Activated CD4-positive, alpha-beta T cell treated with anti-CD3 and anti-CD28 coated beads for 4 hours (primary cell): Measurements from ENCODE around the gene RFLNA.

ENCODE experiments used
- DNase-seq, 2 donors: peaks; one replicate each; pipeline ENCODE4 v3.0.0-alpha.2; 2020

The RFLNA gene, protein sequence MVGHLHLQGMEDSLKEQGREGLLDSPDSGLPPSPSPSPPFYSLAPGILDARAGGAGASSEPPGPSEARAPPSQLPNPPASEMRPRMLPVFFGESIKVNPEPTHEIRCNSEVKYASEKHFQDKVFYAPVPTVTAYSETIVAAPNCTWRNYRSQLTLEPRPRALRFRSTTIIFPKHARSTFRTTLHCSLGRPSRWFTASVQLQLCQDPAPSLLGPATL

DNA sequence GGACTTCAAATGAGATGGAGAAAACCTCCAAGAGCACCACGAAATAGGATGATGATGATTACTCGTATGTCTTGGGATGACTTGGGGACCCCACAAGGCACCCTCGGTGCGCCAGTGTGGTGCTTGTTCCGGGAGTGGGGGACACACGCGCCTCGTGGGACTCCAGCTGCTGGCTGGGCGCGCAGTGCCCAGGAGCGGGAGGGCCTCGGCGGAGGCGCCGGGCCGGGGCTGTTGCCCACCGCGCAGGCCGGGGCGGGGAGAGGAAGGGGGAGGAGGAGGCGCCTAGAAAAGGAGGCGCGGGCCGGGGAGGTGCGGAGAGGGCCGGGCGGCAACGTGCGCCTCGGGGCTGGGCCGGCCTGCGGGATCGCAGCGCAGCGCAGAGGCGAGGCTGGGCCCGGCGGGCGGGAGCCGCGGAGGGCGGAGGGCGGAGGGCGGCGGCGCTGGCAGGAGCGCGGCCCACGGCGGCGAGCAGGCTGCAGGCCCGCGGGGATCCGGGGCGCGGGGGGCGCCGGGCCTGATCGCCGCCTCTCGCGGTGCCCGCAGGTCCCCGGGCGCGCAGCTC, at the start of gene RFLNA:
TSS of gene RFLNA (plus strand) at position 314 of the 562 bp plus-strand sequence. CDS start 337 bp downstream, outside the sequence.
- no peak for DNase-seq

DNA sequence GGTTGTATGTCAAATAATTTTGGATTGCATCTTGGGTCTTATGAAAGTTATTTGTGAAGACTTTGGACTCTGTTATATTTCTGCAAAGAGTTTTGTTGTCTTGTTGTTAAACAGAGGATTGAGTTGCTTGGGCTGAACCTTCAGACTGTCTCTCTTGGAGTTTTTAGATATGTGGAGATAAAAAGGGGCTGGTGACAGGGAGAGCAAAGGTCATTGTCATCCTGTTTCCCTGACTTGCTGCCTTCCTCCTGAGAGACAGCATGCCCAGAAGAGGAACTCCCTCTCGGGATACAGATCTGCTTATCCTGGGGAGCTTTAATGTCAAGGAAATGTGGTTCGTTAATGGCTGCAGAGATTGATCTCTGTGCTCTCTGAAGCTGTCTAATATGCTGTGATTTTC, 47.6 kb upstream of the RFLNA start:
- no peak for DNase-seq

DNA sequence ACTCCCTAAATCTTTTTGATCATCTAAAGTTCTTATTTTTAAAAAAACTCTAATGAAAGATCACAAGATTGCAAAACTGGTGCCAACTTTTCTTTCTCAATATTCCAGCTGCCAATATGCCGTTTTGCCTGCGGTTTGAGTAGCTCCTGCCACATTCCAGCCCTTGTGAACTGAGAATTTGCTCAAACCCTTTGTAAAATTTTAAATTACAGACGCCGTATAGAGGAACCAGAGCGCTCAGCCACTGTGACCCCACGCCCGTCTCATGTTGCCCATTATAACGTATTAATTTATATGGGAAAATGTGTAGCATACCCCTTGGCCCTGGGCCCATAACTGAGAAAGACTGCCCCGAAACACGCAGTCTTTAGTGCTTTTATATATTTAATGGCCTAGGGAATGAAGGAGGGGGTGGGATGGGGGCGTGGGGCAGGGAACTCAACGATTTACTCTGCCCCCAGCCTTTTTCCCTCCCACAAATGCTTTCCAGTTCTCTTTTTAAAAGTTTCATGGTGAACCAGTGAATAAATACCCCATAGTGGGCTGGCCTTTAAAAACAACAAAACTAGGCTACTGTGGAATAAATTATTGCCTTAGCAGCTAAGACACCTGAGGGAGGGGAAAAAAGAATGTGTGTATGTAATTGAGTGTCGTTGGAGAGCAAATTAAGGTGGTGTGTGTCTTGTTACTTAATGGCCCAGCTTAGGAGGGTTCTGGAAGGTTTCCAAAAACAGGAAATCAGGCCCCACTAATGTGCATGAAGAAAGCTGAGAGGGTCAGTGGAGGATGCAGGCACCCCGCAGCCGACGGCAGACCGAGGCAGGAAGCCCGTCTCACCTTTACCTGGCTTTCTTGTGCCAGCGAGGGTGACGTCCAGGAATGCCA, 45.7 kb upstream of the RFLNA start:
- no peak for DNase-seq

DNA sequence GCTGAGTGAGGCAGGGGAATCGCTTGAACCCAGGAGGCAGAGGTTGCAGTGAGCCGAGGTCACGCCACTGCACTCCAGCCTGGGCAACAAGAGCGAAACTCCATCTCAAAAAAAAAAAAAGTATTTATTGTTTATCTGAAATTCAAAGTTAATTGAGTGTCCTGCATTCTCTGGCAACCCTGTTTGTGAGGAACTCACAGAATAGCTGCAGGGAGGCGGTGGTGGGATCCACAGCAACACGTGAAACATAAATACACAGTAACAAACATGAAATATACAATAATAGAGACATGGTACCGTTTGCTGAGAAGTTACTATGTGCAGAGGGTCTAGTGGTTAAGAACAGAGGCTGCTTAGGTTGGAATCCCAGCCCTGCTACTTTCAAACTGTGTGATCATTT, 43.7 kb upstream of the RFLNA start:
- no peak for DNase-seq

DNA sequence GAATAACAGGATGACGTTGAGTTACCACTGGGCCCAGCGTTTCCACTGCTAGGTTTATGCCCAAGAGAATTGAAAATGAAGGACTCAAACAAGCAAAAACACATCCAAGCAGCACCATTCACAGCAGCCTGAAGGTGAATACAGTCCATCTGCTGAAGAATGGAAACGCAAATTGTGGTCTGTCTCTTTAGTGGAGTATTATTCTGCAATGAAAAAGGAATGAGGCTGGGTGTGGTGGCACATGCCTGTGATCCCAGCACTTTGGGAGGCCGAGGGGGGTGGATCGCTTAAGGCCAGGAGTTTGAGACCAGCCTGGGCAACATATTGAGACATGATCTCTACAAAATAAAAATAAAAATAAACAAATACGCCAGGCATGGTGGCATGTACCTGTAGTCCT, 41.9 kb upstream of the RFLNA start:
- DNase-seq: no peak

DNA sequence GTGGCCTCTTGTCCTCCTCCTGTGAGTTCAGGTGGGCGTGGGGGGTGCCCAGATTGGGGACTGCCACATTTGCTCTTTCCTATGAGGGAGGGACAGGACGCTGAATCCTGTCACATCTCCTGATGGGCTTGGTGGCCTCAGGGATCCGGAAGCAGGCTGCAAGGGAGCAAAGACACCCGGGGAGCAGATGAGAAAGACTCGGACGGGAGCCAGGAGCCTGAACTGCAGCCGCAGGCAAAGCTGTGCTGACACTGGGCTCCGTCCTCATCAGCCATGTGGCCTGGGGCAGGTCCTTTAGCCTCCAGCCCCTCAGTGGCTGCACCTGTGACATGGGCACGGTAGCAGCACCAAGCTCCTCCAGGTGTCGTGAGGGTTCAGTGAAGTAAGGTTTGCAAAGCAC, 40.8 kb upstream of the RFLNA start:
- no peak for DNase-seq

DNA sequence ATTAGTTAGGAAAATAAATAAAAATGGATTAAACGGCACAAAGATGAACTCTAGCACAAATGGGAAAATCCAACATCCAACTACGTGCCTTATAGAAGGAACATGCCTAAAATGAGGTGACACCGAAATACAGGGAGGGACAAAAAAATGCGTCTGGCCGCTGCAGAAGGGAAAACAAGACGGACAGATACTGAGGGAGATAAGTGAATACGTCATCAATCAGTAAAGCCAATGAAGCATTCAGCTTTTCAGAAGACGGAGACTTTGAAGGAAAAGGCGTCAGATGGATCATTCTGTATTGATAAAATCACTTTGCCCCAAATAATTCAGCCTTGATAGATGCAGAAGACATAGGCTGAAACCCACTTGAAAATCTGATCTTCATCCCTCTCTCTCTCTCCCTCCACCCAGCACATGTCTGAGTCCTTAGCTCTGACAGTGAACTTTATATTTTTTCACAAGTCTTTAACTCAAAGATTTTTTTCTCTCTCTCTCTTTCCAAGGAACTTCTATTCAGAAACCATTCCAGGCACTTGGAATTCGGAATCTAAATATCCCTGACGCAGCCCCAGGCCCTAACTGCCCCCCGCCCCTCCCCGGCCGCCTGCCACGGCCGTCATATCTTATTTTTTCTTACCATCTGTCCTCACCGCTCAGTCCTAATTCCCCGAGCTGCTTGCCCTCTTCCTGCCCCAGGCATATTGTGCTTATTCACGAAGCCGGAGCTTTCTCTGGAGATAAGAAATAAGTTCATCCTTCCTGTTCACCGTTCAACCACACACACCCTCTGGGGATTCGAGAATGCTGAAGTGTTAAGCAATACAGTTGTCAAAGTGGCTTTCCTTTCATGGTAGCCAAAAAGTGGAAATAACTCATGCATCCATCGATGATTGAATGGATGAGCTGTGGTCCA, 35.5 kb upstream of the RFLNA start:
- no peak for DNase-seq

DNA sequence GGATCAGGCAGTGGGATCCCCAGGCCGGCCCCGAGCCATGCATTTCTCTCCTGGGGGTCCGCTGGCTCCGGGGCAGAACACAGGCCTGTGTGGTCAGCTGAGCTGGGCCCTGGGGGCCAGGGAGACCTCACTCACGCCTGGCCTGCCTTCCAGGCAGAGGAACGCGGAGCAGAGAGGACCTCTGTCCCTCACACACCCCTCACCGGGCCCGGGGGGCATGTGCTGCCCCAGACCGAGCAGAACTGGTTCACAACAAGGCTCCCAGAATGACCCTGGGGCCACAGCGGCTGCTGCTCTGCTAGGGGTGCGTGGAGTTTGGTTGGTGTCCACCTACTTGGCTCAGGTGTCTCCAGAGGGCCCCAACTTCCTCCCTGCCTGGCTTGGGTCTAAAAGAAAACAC, 33.0 kb upstream of the RFLNA start:
- DNase-seq: no peak

DNA sequence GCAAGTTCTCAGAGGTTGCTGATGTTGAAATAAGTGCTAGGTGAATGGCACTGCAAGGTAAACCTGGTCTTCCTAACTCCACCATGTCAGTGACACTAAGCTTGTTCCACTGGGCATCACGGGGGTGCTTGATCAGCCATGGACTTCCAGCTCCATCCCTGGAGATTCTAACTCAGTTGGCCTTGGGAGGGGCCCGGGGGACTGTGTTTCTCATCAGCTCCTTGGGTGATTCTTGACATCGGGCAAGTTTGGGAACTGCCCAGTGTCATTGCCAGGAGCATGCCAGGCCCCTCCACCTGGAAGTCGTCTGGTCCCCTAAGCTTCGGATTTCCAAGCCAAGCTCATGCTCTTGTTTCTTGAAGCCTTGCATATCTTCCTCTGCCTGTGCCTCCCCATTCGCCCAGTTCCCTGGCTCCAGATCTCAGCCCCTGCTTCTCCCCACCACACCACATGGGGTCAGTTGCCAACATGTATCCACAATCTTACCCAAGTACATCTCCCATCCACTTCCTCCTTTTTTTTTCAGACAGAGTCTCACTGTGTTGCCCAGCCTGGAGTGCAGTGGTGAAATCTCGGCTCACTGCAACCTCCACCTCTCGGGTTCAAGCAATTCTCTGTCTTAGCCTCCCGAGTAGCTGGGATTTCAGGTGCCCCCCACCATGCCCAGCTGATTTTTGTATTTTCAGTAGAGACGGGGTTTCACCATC, 30.7 kb upstream of the RFLNA start:
- DNase-seq: no peak

DNA sequence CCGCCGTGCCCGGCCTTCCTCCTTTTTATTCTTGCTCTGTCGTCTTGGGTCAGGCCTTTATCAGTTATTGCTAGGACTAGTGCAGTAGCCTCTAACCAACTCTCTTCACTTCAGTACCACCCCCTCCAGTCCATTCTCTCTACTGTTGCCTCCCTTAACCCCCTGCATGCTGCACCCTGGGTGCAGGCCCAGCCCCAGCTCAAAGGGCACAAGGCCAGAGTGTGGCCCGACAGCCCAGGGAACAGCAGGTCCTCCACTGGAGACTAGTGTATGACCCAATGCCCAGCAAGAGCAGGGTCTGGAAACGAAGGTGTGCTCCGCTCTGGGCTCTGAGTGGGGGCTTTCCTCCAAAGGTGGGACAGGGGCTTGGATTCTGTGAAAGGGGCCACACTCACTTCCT, 30.0 kb upstream of the RFLNA start:
- no peak for DNase-seq

DNA sequence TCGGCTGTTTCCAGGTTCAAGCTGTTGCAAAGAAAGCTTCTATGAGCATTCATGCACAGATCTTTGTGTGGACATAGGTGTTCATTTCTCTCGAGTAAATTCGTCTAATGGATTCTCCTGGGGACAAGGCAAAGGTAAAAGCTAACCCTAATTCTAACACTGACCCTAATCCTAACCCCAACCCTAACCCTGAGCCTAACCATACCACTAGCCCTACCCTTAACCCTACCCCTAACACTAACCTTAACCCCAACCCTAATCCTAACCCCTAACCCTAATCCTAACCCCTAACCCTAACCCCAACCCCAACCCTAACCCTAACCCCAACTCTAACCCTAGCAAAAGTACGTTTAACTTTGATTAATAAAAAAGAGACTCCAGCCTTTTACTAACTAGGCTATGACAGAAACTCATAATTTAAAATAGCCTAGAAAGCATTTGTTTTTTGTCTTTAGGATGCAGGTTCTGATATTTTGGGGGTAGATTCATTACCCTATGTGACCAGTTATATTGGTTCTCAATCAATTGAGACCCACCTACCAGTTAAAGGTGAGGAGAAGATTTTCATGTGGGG, 27.6 kb upstream of the RFLNA start:
- DNase-seq: no peak

DNA sequence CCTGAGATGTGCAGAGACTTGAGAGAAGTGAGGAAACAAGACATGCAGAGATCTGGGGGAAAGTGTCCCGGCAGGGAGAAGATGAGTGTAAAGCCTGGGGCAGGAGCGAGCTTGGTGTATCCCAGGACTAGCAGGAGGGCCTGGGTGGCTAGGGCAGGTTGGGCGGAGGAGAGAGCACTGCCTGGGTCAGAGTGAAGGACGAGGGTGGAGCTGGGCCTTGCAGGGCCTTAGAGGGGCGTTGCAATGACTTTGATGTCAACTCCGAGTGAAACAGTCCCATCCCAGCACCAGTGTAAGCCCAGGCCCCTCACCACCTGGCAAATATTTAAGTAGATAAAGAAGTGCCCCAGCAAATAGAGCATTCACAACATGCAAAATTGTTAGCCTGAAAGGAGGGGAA, 24.2 kb upstream of the RFLNA start:
- no peak for DNase-seq

DNA sequence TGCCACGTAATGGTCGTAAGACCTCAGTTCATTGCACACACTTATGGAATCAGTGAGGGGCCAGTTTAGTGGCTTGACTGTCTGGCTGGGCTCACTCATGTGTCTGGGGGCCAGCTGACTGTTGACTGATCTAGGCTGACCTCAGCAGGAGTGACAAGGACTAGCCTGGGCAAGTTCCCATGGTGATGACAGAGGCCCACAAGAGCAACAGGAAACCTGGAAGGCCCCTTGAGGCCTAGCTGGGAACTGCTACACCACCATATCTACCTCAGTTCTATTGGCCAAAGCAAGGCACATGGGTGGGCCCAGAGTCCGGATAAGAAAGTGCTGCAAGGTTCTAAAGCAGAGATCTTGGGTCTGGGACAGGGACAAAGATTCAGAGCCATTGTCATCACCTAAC, 21.3 kb upstream of the RFLNA start:
- no peak for DNase-seq

DNA sequence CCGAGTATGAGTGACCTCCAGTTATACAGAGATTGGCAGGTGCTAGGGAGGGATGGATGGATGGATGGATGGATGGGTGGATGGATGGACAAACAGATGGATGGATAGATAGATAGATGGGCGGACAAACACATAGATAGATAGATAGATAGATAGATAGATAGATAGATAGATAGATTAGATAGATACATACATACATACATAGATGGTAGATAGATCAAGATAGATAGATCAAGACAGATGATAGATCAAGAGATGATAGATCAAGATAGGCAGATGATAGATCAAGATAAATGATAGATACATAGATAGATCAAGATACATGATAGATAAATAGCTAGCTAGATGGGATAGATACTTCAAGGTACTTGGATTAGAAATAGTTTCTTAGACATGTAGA, 18.6 kb upstream of the RFLNA start:
- DNase-seq: no peak

DNA sequence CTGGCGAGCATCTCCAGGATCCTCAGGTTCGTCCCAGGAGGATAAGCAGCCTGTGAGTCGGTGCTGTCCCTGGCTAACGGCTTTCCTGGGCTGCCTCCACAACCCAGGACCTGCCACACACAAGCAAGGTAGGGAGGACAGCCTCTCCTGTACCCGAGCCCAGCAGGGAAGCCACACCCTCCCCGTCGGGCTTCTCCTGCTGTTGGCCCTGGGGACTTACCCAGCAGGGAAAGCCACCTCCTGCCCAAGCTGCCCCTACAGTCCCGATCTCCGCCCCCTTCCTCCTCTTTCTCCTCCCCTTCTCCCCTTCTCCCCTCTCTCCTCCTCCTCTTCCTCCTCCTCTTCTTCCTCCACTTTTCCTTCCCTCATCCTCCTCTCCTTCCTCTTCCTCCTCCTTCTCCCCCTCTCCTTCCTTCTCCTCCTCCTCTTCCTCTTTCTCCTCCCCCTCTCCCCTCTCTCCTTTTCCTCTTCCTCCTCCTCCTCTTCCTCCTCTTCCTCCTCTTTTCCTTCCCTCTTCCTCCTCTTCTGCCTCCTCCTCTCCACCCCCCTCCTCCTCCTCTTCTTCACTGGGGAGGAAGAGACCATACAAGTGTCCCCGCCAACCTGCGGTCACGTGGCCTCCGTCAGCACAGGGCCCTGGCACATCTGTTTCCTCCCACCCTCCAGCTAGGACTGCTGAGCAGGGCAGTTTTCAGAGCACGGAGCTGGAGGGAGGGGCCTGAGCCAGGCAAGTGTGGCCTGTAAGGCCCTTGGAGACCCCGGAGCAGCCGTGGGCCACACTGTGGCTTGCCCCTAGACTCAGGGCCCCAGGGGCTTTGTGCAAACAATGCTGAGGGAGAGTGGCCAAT, 17.3 kb upstream of the RFLNA start:
- no peak for DNase-seq

DNA sequence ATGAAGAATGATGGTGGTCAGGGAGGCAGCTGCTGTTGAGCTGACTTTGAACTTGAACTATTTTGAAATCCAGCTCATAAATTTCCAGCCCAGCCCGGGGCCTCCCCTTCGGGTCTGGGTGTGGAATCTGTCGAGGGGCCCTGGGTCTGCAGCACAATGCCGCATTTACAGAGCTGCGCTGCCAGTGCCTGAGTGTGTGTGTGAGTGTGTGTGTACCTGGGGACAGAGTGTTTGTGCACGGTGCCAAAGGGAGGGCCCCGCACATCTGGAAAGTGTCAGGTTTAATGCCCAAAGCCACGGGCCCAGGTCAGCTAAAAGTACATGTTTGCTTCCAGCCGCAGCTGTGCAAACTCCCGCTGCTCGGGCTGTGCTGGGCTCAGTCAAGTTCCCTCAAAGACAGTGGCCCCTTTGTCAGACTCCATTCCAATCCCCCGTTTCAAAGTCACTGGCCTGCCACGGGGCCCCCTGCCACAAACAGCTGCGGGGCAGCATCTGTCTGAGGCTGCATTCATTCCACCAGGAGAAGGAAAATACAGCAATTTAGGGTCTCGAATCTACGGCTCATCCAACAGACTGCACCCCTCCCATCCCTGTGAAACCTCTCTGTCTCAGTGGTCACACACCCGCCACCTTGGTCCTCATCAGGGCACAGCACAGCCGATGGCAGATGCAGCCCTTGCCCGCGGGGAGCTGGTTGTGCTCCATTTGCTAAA, 16.3 kb upstream of the RFLNA start:
- DNase-seq: no peak

DNA sequence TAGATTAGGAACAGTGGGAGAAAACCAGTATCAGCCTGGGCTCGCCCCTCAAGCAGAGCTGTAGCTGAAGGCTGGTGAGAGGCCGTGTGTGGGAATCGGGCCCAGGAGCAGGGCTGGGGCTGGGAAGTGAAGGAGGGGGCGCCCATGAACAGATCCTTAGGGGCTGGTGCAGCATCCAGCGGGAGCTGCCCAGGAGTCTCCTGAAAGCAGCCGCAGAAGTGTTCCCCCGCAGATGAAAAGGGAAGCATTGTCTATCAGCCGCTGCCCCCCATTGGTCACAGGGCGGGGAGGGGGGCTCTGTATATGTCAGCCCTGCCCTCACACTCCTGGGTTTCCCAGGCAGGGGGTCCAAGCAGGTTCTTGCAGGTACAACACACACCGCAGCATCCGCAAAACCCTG, 15.6 kb upstream of the RFLNA start:
- no peak for DNase-seq

DNA sequence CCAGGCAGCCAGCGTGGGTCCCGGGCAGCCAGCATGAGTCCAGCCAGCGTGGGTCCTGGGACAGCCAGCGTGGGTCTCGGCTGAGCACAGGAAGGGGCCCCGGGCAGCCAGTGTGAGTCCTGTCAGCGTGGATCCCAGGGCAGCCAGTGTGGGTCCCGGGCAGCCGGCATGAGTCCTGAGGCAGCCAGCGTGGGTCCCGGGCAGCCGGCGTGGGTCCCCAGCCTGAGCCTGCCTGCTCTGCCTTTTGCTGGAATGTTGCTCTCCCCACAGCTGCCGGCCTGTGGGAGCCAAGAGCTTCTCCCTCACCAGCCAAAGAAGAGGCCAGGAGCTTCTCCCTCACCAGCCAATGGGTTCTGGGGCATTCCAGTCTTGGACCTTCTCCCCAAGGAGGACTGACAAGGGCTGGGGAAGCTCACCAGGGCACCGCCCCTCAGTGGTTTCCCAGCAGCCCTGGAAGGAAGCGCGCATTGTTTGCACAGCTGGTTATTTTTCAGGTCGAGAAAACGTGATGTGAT, 15.0 kb upstream of the RFLNA start:
- no peak for DNase-seq

DNA sequence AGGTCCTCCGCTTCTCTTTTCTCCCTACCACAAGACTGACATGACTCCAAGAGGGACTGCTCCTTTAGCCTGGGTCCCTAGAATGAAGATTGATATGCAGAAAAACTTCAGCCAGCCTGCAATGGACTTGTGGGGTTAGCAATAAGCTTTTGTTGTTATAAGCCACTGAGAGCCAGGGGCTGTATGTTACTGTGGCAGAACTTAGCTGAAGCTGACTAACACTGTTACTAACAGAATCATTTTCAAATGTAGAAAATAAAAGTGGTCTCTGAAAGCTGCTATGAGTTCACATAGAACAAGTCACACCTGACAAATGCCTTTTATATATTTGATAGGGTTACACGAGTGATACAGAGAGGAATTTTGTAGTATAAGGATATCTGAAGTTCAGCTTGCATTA, 13.6 kb upstream of the RFLNA start:
- no peak for DNase-seq

DNA sequence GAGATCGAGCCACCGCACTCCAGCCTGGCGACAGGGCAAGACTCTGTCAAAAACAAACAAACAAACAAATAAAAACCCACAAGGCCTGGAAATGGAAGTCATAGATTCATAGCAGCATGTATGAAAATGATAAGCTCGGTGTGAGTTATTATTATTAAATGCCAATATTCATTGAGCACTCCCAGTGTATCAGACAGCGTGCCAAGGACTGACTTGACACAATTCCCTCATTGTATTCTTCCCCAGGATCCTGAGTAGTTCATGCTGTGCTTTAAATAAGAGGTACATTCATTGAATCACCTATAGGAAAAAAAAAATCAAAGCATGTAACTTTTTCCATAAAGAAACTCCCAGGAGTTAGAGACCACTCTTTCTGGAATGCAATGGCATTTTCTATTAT, 12.6 kb upstream of the RFLNA start:
- DNase-seq: no peak
